Effector CD4-positive, alpha-beta T cell (primary cell): ENCODE data around the gene GMDS.

ENCODE experiments used
- DNase-seq: peaks from one replicate; pipeline ENCODE4 v3.0.0-alpha.2; 2020

The GMDS gene

GRCh38 chr6:1631251-1631650, 614.2 kb downstream of the GMDS start:
- DNase-seq: no peak

- no peak for DNase-seq
These were observed 614.6 kb downstream of the GMDS start for GRCh38 chr6:1630771-1631217.

GRCh38 chr6:1630212-1630770, 615.1 kb downstream of the GMDS start:
- no peak for DNase-seq

GRCh38 chr6:1629316-1629715, 616.1 kb downstream of the GMDS start:
- no peak for DNase-seq

GRCh38 chr6:1627827-1628560, 617.4 kb downstream of the GMDS start:
- no peak for DNase-seq

GRCh38 chr6:1626481-1626880, 618.9 kb downstream of the GMDS start:
- DNase-seq: no peak

- no peak for DNase-seq
These were observed 619.5 kb downstream of the GMDS start for GRCh38 chr6:1625794-1626435.

- DNase-seq: no peak
These were observed 620.3 kb downstream of the GMDS start for GRCh38 chr6:1624851-1625781.

- DNase-seq: no peak
These were observed 621.2 kb downstream of the GMDS start for GRCh38 chr6:1624058-1624850.

GRCh38 chr6:1623769-1624057, 621.7 kb downstream of the GMDS start:
- no peak for DNase-seq

GRCh38 chr6:1622851-1623768, 622.3 kb downstream of the GMDS start:
- DNase-seq: no peak

- no peak for DNase-seq
These were observed 623.1 kb downstream of the GMDS start for GRCh38 chr6:1622220-1622850.

GRCh38 chr6:1621070-1621701, 624.2 kb downstream of the GMDS start:
- no peak for DNase-seq

GRCh38 chr6:1620504-1621069, 624.8 kb downstream of the GMDS start:
- DNase-seq: no peak

GRCh38 chr6:1619673-1620503, 625.5 kb downstream of the GMDS start:
- DNase-seq: no peak

- no peak for DNase-seq
These were observed 626.2 kb downstream of the GMDS start for GRCh38 chr6:1619098-1619672.

GRCh38 chr6:1618311-1619097, 626.9 kb downstream of the GMDS start:
- no peak for DNase-seq
